ENCODE results near the gene PNPO.

The PNPO gene

DNA sequence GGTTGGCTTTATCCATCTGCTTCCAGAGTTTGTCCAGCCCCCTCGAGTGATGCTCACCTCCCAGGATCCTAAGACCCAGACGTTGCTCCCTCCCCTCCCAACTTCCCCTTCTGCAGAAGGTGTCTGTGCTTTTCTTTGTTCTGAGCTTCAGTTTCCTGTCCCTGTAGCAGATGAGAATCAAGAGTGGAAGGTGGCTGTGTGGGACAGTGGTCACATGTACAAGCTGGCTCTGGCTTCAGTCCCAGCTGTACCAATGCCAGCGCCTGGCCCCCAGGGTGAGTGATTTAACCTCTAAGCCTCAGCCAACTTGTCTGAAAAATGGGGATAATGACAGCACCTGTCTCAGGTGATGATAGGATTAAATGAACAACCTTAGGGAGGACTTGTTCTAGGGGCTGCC, 8.6 kb downstream of the PNPO start:
- DNase-seq (ENCODE audit: low spot score): no peak

DNA sequence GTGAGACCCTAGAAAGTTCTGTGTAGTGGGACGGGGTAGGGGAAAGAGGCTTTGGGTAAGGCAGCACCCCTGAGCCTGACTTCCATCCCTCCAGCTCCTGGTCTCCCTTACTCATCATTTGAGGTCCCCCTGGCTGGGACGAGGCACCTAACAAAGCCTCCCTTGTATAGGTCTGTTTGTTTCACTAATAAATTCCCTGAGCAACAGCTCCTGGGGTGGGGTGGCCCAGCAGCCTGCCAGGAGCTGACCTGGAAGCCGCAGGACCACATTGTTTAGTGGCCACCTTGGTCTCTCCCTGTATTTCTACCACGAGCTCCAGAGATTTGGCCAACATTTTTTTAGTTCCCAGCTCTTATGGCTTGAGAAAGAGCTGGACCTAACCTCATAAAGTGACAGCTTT, 9.1 kb downstream of the PNPO start:
- no peak for DNase-seq (ENCODE audit: low spot score)

DNA sequence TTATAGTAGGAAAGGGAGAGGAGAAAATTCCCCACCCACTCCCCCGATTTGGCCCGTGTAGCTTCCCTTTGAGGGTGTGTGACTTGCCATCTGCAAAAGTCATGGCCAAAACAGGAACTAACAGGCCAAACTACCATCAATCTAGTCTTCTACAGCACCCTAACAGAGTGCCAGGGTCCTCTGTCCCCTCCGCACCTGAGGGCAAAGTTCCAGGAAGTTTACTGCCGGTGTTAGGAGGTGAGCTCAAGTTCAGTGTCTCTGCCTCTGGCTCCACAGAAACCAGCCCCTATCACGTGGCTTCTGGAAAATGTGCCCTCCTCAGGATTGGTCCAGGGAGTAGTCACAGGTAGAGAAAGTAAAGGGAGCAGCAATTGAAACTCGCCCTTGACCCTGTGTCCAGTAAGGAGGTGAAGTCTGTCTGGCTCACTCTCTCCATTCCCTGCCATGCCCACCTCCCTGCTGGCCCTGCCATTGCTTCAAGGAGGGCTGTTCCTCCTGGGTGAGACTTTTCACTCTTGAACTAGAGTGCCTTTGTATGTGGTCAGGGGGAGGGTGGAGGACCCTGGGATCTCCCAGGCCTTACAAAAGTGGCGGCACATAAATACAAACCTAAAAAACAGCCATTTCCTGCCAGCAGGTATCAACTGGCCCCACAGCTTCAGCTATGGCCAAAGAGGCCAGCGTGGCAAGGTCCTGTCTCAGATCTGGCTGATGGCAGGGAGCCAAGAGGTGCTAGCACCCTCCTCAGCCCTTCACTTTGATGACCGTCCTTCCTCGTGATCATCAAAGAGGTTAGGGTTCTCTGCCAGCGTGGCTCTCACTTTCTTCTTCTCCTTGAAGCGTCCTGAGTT, 11.0 kb downstream of the PNPO start:
- no peak for DNase-seq (ENCODE audit: low spot score)

DNA sequence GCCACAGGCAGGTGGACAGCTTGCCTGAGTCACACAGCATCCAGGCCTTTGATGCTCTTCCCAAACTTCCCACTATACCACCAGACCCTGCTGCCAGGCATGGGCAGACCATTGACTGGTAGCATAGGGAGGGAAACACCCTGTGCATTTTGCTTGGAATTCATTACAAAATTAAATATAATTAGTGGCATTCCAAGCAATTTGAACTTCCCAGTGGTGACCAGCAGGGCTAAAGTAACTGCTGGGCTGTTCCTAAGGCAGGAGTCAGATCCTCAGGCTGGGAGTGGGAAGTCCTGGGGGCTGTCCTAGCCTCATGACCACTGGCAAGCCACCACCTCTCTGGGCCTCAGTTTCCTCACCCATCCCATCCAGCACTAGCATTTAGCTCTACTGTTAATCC, 12.5 kb downstream of the PNPO start:
- DNase-seq (ENCODE audit: low spot score): no peak

GRCh38 chr17:47955497-47956461, 14.4 kb downstream of the PNPO start:
- DNase-seq (ENCODE audit: low spot score): no peak

GRCh38 chr17:47956791-47957590, 15.6 kb downstream of the PNPO start:
- DNase-seq (ENCODE audit: low spot score): no peak

DNA sequence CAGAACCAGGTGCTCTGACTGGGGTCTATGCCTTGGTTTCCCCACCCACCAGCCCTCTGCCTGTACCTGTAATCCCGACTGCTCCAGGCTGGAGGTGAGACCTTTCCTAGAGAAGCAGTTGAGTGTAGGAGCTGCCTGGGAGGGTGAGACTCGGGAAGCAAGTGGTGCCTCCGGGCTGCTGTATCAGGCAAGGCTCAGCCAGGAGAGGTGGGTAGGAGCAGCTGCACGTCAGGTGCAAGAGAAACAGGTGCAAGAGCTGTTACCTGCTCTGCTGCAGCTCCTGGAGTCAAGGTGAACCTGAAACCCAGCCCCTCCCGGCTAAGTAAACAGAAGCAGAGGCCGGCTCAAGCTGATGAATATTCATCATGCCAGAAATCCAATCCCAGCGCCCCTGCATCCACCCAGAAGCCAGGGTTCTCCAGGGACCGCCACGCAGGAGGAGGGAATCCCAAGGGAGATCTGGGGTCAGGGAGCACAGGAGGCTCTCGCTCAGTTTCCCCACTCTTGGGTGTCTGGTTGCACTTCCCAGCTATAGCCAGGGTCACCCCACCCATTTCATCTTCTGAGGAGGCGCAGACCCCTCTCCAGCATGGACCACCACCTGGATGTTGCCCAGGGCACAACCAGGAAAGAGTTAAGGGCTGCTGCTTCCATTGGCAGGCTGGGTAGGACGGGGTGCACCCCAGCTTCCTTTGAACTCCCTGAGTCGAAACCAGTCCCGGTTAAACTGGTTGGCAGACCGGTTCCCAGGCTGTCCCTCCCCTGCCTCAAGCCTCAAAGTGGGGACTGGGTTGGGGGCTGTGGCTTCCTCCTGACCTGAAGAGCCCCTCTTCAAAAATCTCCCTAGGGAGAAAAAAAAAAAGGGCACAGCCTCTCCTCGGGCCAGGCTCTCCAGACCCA, 16.5 kb downstream of the PNPO start, which contains the start of gene PRR15L:
TSS of gene PRR15L (minus strand) at position 293 of the 900 bp plus-strand sequence. CDS start 4,649 bp downstream, outside the sequence.
- no peak for DNase-seq (ENCODE audit: low spot score)

DNA sequence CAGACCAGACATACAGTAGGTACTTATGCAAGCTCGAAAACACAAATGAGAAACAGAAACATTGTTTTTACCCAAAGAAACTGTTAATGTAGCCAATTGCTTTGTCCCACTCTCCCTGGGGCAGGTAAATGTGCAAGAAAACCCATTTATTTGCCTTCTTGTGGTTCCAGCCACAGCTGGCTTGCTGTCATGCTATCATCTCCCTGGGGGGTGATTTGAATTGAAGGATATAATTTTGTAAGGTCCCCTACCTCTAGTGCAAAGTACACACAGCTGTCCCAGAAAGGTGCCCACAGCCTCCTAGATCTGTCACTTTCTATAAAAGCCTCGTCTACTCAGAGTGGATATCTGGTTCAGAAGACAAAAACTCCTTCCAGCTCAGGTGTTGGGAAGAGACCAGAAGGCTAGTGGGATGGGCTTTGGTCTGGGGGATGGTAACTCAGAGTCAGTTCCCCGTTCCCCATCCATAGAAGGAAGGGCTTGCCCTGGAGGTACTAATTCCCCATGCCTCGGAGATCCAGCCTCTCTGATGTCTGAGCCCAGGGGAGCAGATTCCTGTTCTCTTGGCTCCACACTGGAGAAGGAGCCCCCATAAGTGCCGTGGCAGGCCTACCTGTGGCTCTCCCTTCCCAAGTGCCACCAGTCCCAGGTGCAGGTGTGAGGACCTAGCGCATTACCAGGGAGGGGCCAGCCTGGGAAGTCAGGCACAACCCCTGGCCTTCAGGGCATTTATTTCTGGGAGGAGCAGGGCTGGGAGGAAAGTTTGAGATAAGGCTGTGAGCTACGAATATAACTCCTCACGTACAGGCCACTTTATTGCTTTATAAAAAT, 18.7 kb downstream of the PNPO start:
- DNase-seq (ENCODE audit: low spot score): no peak

DNA sequence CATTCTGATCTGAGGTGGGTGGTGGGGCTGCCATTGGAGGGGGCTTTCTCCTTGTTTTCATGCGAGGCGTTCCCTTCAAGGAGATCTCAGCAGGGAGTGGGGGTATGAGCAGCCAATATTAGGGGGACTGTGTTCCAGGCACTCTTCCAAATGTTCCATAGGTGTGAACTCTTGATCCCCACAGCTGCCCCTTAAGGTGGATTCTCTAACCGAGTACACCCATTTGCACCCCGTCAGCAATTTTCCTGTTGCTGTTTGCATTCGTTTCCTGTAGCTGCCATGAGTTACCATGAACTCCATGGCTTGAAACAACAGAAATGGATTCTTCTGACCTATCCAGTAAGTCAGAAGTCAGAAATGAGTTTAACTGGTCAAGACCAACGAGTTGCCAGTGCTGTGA, 20.0 kb downstream of the PNPO start:
- DNase-seq (ENCODE audit: low spot score): no peak

DNA sequence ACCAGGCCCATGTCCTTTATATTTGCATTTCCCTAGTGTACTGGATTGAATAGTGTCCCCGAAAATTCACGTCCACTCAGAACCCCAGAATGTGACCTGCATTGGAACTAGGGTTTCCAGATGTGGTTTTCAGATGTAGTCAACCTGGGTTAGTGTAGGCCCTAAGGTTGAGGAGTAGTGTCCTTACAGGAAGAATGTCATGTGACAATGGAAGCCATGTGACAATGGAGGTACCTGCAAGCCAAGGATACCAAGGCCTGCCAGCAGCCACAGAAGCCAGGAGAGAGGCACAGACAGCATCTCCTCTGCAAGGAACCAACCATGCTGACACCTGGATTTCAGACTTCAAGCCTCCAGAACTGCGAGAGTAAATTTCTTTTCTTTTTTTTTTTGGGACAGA, 21.5 kb downstream of the PNPO start:
- no peak for DNase-seq (ENCODE audit: low spot score)

GRCh38 chr17:47964856-47965255, 23.5 kb downstream of the PNPO start:
- DNase-seq (ENCODE audit: low spot score): no peak

DNA sequence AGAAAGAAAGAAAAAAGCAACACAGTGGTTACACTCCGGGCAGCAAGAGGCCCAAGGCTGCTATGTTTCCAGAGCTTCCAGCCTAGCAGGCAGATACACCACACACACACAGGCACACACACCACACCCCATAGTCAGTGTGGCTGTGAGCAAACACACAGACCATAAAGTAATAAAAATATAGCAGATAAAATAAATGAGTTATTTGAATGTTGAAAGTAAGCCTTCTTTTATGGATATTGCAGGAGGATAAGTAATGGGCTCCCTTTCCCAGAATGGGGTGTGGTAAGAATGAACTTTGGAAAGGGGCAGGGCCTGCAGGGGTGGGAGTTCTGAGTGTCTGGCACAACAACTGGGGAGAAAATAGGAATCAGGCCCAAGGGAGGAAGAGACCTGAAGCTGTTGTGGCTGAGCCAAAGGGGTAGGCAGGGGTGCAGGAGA, 24.7 kb downstream of the PNPO start:
- no peak for DNase-seq (ENCODE audit: low spot score)

GRCh38 chr17:47967607-47968252, 26.4 kb downstream of the PNPO start:
- DNase-seq (ENCODE audit: low spot score): no peak

DNA sequence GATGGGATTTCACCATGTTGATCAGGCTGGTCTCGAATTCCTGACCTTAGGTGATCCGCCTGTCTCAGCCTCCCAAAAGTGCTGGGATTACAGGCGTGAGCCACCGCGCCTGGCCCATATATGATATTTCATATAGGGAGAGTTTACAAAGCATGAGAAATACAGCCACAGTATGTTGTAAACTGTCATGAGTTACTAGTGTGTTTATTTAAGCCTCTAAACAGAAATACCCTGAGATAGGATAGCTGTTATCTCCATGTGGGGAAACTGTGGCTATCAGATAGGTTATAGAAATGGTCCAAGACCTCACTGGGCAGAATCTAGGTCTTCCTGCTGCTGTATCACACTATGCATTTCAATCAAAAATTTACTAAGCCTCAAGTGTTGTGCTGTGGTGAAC, 27.5 kb downstream of the PNPO start:
- no peak for DNase-seq (ENCODE audit: low spot score)

DNA sequence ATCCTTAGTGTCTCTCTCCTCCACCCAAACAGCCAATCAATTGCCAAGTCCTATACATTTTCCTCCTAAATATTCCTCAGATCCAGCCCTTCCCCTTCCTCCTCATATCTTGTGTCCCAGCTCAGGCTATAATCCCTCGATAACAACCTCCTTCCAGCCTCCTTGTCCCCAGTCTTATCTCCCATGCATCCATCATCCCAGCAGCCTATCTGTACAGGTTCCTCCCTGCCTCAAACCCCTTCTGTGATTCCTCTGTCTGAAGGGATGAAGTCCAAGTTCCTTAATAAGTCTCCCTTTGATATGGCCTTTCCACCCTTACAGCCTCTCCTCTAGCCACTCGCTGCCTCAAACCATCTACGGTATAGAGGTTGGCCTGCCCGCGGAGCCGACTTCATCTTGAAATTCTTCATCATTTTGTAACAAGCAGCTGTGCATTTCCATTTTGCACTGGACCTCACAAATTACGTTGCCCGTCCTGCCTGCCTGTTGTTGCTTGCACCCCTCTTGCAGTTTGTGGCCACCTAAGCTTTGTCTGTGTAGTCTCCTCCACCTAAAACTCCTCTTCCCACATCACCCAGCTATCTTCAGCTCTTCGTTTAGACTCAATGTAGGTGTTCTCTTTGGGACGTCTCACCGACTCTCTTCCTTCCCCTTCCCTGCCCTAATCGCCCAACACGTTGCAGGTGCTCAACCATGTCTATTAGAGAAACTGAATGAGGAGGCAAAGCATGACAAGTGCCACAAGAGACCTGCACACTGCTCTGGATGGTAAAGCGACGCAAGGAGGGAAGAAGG, 28.8 kb downstream of the PNPO start:
- DNase-seq (ENCODE audit: low spot score): no peak

GRCh38 chr17:47970725-47971499, 29.5 kb downstream of the PNPO start, which contains the start of gene CDK5RAP3:
Gene CDK5RAP3 (plus strand): TSS chr17:47971113. CDS start chr17:47971147, 34 bp downstream.
- DNase-seq (ENCODE audit: low spot score): peak; percentile 100

GRCh38 chr17:47973541-47973940, 32.2 kb downstream of the PNPO start:
- DNase-seq (ENCODE audit: low spot score): no peak
